ENCODE measurements around the gene VIPR2.
"Not testable (repeated sequence)": the region's sequence is repeated elsewhere in the genome, so short reads cannot be mapped to it uniquely, and the experiment has no call there.

Gene VIPR2

GRCh38 chr7:158985583-158985982 is 159.1 kb downstream of the VIPR2 start:
- no peak for TF ChIP-seq CTCF (IDR thresholded peaks at IDR 0.05; ENCODE audit: low read length, missing control alignments)
- DNase-seq (ENCODE audit: low read depth) = no peak
- no peak overlapping the region for H3K4me3 ChIP-seq (replicated peaks; ENCODE audit: low read depth, low read length)

GRCh38 chr7:158984007-158984406 is 160.7 kb downstream of the VIPR2 start:
- not testable (repeated sequence) for H3K4me3 ChIP-seq (replicated peaks; ENCODE audit: low read depth, low read length); DNase-seq (ENCODE audit: low read depth)

- H3K4me3 ChIP-seq (replicated peaks; ENCODE audit: low read depth, low read length); DNase-seq (ENCODE audit: low read depth): not testable (repeated sequence)
Observed at GRCh38 chr7:158982080-158982479, 162.6 kb downstream of the VIPR2 start.

GRCh38 chr7:158979635-158980351 is 164.9 kb downstream of the VIPR2 start:
- no peak for DNase-seq (ENCODE audit: low read depth)

GRCh38 chr7:158979023-158979529 is 165.6 kb downstream of the VIPR2 start:
- no peak for TF ChIP-seq CTCF (IDR thresholded peaks at IDR 0.05; ENCODE audit: low read length, missing control alignments)
- no peak for DNase-seq (ENCODE audit: low read depth)
- H3K4me3 ChIP-seq (replicated peaks; ENCODE audit: low read depth, low read length) = no peak overlapping the region

More at GRCh38 chr7:158979635-158980351, 164.9 kb downstream of the VIPR2 start:
- no peak for TF ChIP-seq CTCF (IDR thresholded peaks at IDR 0.05; ENCODE audit: low read length, missing control alignments)
- no peak overlapping the region for H3K4me3 ChIP-seq (replicated peaks; ENCODE audit: low read depth, low read length)

Data from fibroblast of pulmonary artery (primary cell).